MV-4-11 (cell line): Measurements from ENCODE around the gene SLC9B1.
"Not testable (repeated sequence)": the region's sequence is repeated elsewhere in the genome, so short reads cannot be mapped to it uniquely, and the experiment has no call there.

Experiments
- DNase-seq: peaks from one replicate; lab custom pipeline; 2025; lab: John Stamatoyannopoulos, UW

Gene SLC9B1

DNA sequence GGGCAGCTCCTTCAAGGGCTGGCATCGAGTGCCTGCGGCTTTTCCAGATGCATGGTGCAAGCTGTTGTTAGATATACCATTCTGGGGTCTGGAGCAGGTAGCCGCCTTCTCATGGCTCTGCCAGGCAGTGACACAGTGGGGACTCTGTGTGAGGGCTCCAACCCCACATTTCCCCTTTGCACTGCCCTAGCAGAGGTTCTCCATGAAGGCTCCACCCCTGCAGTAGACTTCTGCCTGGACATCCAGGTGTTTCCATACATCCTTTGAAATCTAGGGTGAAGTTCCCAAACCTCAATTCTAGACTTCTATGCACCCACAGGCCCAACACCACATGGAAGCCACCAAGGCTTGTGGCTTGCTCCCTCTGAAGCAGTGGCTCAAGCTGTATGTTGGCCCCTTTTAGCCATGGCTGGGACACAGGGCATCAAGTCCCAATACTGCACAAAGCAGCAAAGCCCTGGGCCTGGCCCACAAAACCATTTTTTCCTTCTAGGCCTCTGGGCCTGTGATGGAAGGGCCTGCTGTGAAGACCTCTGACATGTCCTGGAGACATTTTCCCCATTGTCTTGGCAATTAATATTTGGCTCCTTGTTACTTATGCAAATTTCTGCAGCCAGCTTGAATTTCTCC lies 141.9 kb downstream of the SLC9B1 start:
- not testable (repeated sequence) for DNase-seq

DNA sequence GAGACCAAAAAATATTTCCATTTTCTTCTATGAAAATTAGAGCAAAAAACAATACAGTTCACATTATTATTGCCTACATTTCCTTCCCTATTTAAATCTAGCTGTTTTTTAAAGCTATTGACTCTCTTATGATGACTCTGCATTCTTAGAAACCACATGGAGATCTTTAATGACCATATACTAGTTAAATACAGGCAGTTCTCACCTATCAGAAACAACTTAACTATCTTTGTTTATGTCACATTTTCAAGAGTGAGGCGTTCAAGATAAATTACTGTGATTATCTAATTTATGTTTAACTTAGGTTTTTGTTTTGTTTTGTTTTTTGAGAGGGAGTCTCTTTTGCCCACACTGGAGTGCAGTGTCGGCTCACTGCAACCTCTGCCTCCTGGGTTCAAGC lies 147.7 kb downstream of the SLC9B1 start:
- no peak for DNase-seq

DNA sequence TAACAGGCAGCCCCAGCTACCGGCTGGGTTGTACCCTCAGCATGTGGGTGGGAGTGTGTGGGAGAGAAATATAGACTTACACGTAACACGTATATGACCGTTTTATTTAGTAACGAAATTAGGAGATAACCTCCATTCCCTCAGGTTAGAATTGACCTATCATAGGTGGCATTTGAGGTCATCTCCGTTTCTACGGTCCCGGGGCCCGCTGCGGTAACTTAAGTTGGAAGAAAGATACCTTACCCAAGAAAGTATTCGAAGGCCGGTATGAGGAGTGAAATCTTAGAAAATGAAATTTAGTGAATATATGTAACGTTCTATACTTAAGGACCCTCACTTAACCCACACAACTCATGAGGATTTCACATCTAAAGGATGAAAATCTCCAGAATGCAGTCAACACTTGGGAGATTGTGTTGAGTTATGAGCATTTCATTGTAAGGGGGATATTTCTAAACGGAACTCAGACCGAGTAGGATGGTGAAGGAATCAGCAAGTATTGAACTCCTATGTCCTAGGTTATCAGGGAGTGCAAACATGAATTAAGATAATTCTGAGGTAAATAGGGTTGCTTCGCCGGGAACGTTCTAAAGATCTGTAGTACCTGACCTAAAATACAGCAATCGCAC lies 149.8 kb downstream of the SLC9B1 start:
- no peak for DNase-seq

DNA sequence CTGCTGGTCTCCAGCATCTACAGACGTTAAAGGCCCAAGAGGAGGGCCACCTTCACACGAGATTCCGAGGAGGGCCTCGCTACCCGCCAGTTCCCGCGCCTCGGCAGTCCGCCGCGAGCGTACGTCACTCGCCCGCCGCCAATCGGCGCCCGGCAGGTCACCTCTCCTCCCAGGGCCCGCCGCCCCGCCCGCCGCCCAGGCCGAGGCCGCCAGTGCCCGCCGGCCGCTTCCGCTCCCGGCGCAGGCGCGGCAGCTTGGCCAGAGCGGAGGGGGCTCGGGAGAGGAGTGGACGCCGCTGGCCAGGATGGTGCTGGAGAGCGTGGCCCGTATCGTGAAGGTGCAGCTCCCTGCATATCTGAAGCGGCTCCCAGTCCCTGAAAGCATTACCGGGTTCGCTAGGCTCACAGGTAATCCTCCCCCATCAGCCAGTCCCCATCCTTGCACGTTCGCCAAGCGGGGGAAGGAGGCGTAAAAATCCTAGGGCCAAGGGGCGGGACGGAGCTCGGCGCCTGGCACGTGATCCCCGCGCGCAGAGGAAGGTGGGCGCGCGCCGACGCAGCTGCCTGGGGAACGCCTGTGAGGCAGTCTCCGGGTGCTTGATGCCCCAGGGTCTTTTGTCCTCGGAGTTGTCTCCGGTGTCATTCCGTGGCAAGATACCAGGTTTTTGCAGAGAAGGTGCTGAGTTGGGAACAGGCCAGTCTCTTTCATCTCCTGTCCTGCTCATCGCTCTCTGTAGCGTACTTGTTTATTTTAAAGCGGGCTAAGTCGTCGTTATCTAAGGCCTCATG lies 150.5 kb downstream of the SLC9B1 start, which contains the start of gene CISD2:
Gene CISD2, plus strand, starts transcription at position 212 of the 788 bp plus-strand sequence. Its CDS starts 93 bp downstream, at position 305.
- peak; percentile 87 for DNase-seq

DNA sequence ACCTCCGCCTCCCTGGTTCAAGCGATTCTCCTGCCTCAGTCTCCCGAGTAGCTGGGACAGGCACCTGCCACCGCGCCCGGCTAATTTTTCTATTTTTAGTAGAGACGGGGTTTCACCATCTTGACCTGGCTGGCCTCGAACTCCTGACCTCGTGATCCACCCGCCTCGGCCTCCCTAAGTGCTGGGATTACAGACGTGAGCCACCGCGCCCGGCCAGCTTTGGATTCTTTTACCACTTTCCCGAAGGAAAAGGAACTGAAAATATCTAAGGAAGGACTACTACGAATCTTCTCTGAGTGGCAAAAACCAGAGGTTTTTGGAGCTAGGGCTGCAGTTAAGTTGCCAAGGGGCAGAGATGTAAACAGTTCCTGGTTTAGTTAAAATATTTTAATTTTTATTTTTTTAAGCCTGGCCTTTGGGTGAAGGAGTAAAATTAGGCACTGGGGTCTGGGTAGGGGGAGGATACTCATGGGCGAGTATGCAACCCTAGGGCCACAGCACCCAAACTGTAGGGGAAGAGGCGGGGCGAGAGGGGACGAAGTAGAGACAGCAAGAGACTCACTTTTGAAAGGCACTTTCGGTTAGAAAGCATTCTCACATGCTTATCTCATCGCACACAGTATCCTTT lies 151.2 kb downstream of the SLC9B1 start:
- peak; percentile 71 for DNase-seq

DNA sequence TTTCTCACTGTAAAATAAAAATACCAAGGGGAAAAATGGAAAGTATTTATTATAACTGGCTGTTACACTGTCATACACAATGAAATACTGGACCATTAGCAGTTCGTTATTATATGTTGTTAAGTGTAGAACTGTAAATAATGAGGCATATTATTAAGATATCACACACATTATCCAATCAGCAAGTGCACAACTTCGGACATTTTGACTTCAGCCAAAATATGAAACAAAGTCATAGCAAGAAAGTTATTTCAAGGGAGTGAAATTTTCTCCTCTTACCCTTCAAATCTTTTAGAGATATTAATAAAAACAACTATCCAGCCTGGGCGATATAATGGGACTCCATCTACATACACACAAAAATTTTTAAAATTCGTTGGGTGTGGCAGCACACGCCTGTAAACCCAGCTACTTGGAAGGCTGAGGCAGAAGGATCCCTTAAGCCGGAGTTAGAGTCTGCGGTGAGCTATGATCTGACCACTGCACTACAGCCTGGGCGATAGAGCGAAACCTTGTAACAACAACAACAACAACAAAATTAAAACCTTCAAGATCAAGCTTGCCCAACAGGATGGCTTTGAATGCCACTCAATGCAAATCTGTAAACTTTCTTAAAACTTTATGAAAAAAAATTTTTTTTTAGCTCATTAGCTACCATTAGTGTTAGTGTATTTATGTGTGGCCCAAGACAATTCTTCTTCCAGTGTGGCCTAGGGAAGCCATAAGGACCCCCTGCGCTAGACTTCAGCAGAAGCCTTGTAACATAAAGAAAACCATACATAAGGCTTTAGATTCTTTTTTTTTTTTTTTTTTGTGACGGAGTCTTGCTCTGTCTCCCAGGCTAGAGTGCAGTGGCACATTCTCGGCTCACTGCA lies 152.0 kb downstream of the SLC9B1 start:
- DNase-seq, result peak; percentile 23

DNA sequence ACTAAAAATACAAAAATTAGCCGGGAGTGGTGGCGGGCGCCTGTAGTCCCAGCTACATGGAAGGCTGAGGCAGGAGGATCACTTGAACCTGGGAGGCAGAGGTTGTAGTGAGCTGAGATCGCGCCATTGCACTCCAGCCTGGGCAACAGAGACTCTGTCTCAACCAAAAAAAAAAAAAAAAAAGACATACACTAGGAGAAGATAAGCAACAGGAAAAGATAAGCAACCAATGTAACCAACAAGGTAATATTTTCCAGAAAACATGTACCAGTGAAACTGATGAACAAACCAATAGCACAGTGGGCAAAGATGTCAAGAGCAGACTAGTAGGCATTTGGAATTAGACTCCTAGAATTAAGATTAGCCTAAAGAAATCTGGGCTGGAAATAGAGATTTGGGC lies 154.2 kb downstream of the SLC9B1 start:
- not testable (repeated sequence) for DNase-seq

DNA sequence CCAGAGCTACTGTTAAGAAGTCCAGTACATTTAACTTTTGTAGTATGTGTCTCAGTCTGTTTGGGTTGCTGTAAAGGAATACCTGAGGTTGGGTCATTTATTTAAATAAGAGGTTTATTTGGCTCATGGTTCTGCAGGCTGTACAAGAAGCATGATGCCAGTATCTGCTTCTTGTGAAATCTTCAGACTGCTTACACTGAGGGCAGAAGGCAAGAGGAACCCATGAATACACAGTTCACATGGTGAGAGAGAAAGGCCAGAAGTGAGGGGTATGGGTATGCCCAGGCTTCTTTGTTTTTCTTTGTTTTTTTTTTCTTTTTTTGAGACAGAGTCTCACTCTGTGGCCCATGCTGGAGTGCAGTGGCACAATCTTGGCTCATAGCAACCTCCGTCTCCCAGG lies 156.8 kb downstream of the SLC9B1 start:
- DNase-seq, result peak; percentile 26

DNA sequence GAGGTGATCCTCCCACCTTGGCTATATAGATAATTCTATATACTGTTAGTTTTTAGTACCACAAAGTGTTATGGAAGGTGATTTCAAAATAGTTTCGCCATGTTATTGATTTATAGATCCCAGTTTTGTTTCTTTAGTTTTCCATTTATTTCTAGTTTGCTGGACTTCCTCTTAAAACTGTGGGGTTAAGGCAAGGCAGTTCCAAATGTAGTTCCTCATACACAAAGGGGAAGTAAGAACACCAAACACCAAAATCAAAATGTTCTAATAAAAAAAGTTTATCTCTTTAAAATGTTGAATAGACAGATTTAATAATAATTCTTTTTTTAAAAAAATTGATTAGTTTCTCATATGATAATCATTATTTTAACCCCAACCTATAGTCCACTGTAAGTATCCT lies 157.5 kb downstream of the SLC9B1 start:
- peak; percentile 84 for DNase-seq

DNA sequence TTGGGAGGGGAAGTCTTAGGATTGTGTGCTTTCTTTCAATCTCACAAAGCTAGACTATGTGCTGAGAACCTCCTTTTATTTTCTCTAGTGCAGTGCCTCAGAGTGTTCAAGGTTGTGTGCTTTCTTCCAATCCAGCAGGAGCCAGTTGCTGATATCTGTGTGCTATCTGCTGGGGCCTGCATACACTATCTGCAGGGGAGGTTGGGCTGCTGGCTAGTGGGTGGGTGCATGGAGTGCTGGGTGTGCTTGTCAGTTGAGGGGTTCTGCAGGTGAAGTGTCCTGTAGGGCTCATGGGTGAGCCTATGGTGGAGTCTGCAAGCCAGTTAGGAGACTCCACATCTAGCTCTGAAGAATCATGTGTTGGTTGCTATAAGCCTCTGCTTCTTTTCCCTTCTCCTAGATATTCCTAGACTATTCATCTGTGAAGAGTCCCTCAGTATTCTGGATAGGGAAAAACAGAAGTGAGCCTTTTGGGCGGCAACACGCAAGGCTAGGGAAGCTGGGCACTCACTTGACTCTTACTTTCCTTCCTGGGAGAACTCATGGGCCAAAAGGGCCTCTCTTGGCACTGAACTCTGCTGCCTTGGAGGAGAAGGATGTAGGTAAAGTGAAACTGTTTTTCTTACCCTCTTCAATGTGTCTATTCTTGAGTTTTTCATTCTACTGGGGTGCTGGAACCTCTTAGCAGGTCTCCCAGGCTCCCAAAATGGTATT lies 158.7 kb downstream of the SLC9B1 start:
- no peak for DNase-seq

DNA sequence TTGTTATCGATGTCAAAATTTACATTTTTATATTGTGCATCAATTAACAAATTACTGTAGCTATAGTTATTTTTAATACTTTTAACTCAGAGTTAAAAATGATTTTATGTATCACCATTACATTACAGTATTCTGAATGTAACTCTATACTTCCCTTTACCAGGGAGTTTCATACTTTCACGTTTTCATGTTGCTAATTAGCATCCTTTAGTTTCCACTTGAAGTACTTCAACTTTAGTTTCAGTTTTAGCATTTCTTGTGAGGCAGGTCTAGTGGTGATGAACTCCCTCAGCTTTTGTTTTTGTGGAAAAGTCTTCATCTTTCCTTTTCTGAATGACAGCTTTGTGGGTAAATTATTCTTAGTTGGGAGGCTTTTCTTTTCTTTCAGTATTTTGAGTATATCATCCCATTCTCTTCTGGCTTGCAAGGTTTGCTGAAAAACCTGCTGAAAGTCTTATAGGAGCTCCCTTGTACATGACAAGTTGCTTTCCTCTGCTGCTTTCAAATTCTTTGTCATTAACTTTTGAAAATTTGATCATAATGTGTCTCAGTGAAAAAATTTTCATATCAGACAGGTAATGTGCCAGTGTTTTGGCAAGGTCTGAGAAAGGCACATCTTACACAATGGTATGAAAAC lies 160.6 kb downstream of the SLC9B1 start:
- peak; percentile 35 for DNase-seq
